Neuronal stem cell (in vitro differentiated cells): ENCODE results near the gene WDR1.

Experiments used
- DNase-seq: peaks from one replicate; pipeline ENCODE4 v3.0.0-alpha.2; 2013; ENCODE audit warnings: low spot score
- H2AFZ ChIP-seq: one replicate; pipeline ENCODE4 v1.6.1; 2013; ENCODE audit warnings: mild to moderate bottlenecking, low read length, inconsistent platforms
- H2AK5ac ChIP-seq: 2 replicates; pipeline ENCODE4 v1.6.1; 2013; ENCODE audit warnings: low read depth, mild to moderate bottlenecking, inconsistent platforms, low read length, moderate library complexity, mixed read lengths
- H2BK120ac ChIP-seq: 2 replicates; pipeline ENCODE4 v1.6.1; 2013; ENCODE audit warnings: low read depth, mild to moderate bottlenecking, inconsistent platforms, low read length, moderate library complexity, mixed read lengths
- H2BK12ac ChIP-seq: one replicate; pipeline ENCODE4 v1.6.1; 2013; ENCODE audit warnings: low read length, inconsistent platforms
- H2BK15ac ChIP-seq: 2 replicates; pipeline ENCODE4 v1.6.1; 2013; ENCODE audit warnings: mild to moderate bottlenecking, low read length, inconsistent platforms, mixed read lengths
- H2BK5ac ChIP-seq: one replicate; pipeline ENCODE4 v1.6.1; 2013; ENCODE audit warnings: inconsistent platforms, mild to moderate bottlenecking, low read length, moderate library complexity
- H3K14ac ChIP-seq: one replicate; pipeline ENCODE4 v1.6.1; 2013; ENCODE audit warnings: low read length, inconsistent platforms
- H3K18ac ChIP-seq: 2 replicates; pipeline ENCODE4 v1.6.1; 2013; ENCODE audit warnings: low read length, inconsistent platforms
- H3K23ac ChIP-seq: 2 replicates; pipeline ENCODE4 v1.6.1; 2013; ENCODE audit warnings: low read depth, mild to moderate bottlenecking, mixed read lengths, low read length, inconsistent platforms; ENCODE audit not compliant: poor library complexity
- H3K27ac ChIP-seq: replicated peaks from 3 replicates; pipeline ENCODE4 v1.5.1; 2013; ENCODE audit warnings: low read length, inconsistent platforms
- H3K27me3 ChIP-seq, 3 experiments: 2 replicates each; pipeline ENCODE4 v1.6.1; 2013; ENCODE audit warnings: low read length in 3 of 3, mild to moderate bottlenecking in 2 of 3, inconsistent platforms in 1 of 3, low read depth in 1 of 3, mixed read lengths in 1 of 3, moderate library complexity in 1 of 3; ENCODE audit not compliant: control insufficient read depth in 3 of 3, insufficient read depth in 3 of 3
- H3K36me3 ChIP-seq, 2 donors: replicated peaks in 1 of 2; 2 replicates each; pipeline ENCODE4 v1.6.1; 2013; ENCODE audit warnings: low read length in 2 of 2; ENCODE audit not compliant: control insufficient read depth in 2 of 2, insufficient read depth in 2 of 2
- H3K4ac ChIP-seq: 2 replicates; pipeline ENCODE4 v1.6.1; 2013; ENCODE audit warnings: inconsistent platforms, mild to moderate bottlenecking, low read length, moderate library complexity
- H3K4me1 ChIP-seq, 2 donors: 1 replicate in 1 of 2; 2 replicates in 1 of 2; pipeline ENCODE4 v1.6.1; 2013; ENCODE audit warnings: low read length in 2 of 2, low read depth in 1 of 2; ENCODE audit not compliant: control insufficient read depth in 2 of 2, insufficient read depth in 1 of 2
- H3K4me2 ChIP-seq: one replicate; pipeline ENCODE4 v1.6.1; 2013; ENCODE audit warnings: mild to moderate bottlenecking, low read length, inconsistent platforms; ENCODE audit not compliant: insufficient read depth, poor library complexity, severe bottlenecking
- H3K4me3 ChIP-seq, 2 donors: 2 replicates each; pipeline ENCODE4 v1.5.1; 2013; ENCODE audit warnings: low read length in 2 of 2, mild to moderate bottlenecking in 2 of 2, inconsistent platforms in 1 of 2, moderate library complexity in 1 of 2
- H3K79me1 ChIP-seq: one replicate; pipeline ENCODE4 v1.6.1; 2013; ENCODE audit warnings: low read depth, mild to moderate bottlenecking, inconsistent platforms, low read length, moderate library complexity
- H3K9ac ChIP-seq: one replicate; pipeline ENCODE4 v1.6.1; 2013; ENCODE audit warnings: mild to moderate bottlenecking, low read depth, low read length, inconsistent platforms; ENCODE audit not compliant: poor library complexity
- H3K9me3 ChIP-seq, 2 donors: replicated peaks in 1 of 2; 2 replicates each; pipeline versions ENCODE3 to v1.6.1; 2013; ENCODE audit warnings: low read length in 2 of 2, mild to moderate bottlenecking in 2 of 2, inconsistent platforms in 1 of 2, low read depth in 1 of 2, mixed read lengths in 1 of 2, moderate library complexity in 1 of 2; ENCODE audit not compliant: control insufficient read depth in 2 of 2, insufficient read depth in 1 of 2
- H4K8ac ChIP-seq: one replicate; pipeline ENCODE4 v1.6.1; 2013; ENCODE audit warnings: low read depth, mild to moderate bottlenecking, inconsistent platforms, low read length, moderate library complexity
- H4K91ac ChIP-seq: one replicate; pipeline ENCODE4 v1.6.1; 2013; ENCODE audit warnings: low read length, low read depth, mild to moderate bottlenecking, inconsistent platforms; ENCODE audit not compliant: poor library complexity
- WGBS, 2 donors: extraction: QIAGEN DNeasy Blood & Tissue Kit; methylation state at CpG; one replicate each; pipeline ENCODE4 v1.1.7; 2013; ENCODE audit warnings: missing lambda C conversion rate in 2 of 2, mixed read lengths in 1 of 2; ENCODE audit not compliant: insufficient read length in 2 of 2, insufficient replicate concordance in 1 of 2; ENCODE audit errors: extremely low coverage in 2 of 2; 5-methylcytosine and 5-hydroxymethylcytosine counted together

The WDR1 gene

GRCh38 chr4:10088135-10089010 is 28.2 kb downstream of the WDR1 start:
- Histone ChIP-seq H3K14ac (no peak overlapping the region), H3K23ac (no peak overlapping the region), H3K79me1 (peaks cover 10% of the 10 kb centered on the region), H3K4ac (no peak overlapping the region), H3K9me3 (no peaks in the 10 kb centered on the region), H2BK120ac (no peak overlapping the region), H2AK5ac (no peak overlapping the region), H3K18ac (no peak overlapping the region), H3K4me3 (no peak overlapping the region), H2AFZ (no peak overlapping the region), H4K8ac (no peak overlapping the region), H3K4me1 (peaks cover 0 to 12% of the 10 kb centered on the region in 2 donors), H4K91ac (no peak overlapping the region), H3K36me3 (peaks cover 75 to 100% of the 10 kb centered on the region in 2 donors), H2BK5ac (no peak overlapping the region), H2BK12ac (no peak overlapping the region), H3K9ac (no peak overlapping the region), H3K27me3 (no peaks in the 10 kb centered on the region), H2BK15ac (no peak overlapping the region), H3K4me2 (no peak overlapping the region), H3K27ac (no peak overlapping the region)
- WGBS, 2 donors = no CpG with 5 or more reads among the region's 28 CpGs
- no peak for DNase-seq

GRCh38 chr4:10087152-10087791 is 29.3 kb downstream of the WDR1 start:
- Histone ChIP-seq H2BK15ac (no peak overlapping the region), H3K79me1 (peaks cover 8% of the 10 kb centered on the region), H3K27me3 (no peaks in the 10 kb centered on the region), H3K14ac (no peak overlapping the region), H3K9ac (no peak overlapping the region), H2BK12ac (no peak overlapping the region), H4K91ac (no peak overlapping the region), H2BK120ac (no peak overlapping the region), H3K4ac (no peak overlapping the region), H3K23ac (no peak overlapping the region), H3K36me3 (peaks cover 84 to 100% of the 10 kb centered on the region in 2 donors), H2BK5ac (no peak overlapping the region), H4K8ac (no peak overlapping the region), H3K27ac (no peak overlapping the region), H3K9me3 (no peaks in the 10 kb centered on the region), H3K4me2 (no peak overlapping the region), H2AK5ac (no peak overlapping the region), H3K4me1 (peaks cover 0 to 2% of the 10 kb centered on the region in 2 donors), H2AFZ (no peak overlapping the region), H3K18ac (no peak overlapping the region), H3K4me3 (no peak overlapping the region)
- DNase-seq = no peak
- WGBS, 2 donors = no CpG with 5 or more reads among the region's 12 CpGs

- Histone ChIP-seq H3K4ac (no peak overlapping the region), H3K4me3 (no peak overlapping the region), H3K36me3 (peaks cover 89 to 100% of the 10 kb centered on the region in 2 donors), H3K4me1 (no peaks in the 10 kb centered on the region), H2AK5ac (no peak overlapping the region), H2BK12ac (no peak overlapping the region), H2BK15ac (no peak overlapping the region), H4K91ac (no peak overlapping the region), H3K79me1 (peaks cover 9% of the 10 kb centered on the region), H3K14ac (no peak overlapping the region), H2BK5ac (no peak overlapping the region), H2BK120ac (no peak overlapping the region), H4K8ac (no peak overlapping the region), H3K4me2 (no peak overlapping the region), H3K27me3 (no peaks in the 10 kb centered on the region), H3K9ac (no peak overlapping the region), H3K9me3 (no peaks in the 10 kb centered on the region), H3K27ac (no peak overlapping the region), H2AFZ (no peak overlapping the region), H3K23ac (no peak overlapping the region), H3K18ac (no peak overlapping the region)
- no CpG with 5 or more reads among the region's 13 CpGs for WGBS, 2 donors
- DNase-seq = no peak
Observed at GRCh38 chr4:10086506-10087120, 30.0 kb downstream of the WDR1 start.
